Suppressor macrophage treated with lipopolysaccharide for 4 hours (primary cell): ENCODE results near the gene MCUR1.
"Not testable (repeated sequence)": the region's sequence is repeated elsewhere in the genome, so short reads cannot be mapped to it uniquely, and the experiment has no call there.

Experiments used
- DNase-seq: peaks from one replicate; pipeline ENCODE4 v3.0.0-alpha.2; 2020

Gene MCUR1

GRCh38 chr6:13814176-13814937 lies at the start of gene MCUR1:
Gene MCUR1, minus strand, starts transcription at chr6:13814557. Its CDS starts 128 bp downstream, at chr6:13814429.
- DNase-seq, result peak; percentile 92

GRCh38 chr6:13863699-13864155 lies 49.4 kb upstream of the MCUR1 start:
- DNase-seq, result peak; percentile 15

- not testable (repeated sequence) for DNase-seq
Measured at GRCh38 chr6:13860556-13861185, 46.3 kb upstream of the MCUR1 start.

- DNase-seq, result no peak
Measured at GRCh38 chr6:13859871-13860555, 45.7 kb upstream of the MCUR1 start.

GRCh38 chr6:13854716-13855250 lies 40.4 kb upstream of the MCUR1 start:
- no peak for DNase-seq

GRCh38 chr6:13853871-13854270 lies 39.5 kb upstream of the MCUR1 start:
- no peak for DNase-seq

GRCh38 chr6:13851803-13852202 lies 37.4 kb upstream of the MCUR1 start:
- DNase-seq, result no peak

- no peak for DNase-seq
Measured at GRCh38 chr6:13851330-13851729, 37.0 kb upstream of the MCUR1 start.

- not testable (repeated sequence) for DNase-seq
Measured at GRCh38 chr6:13850690-13851089, 36.3 kb upstream of the MCUR1 start.

GRCh38 chr6:13848522-13849150 lies 34.3 kb upstream of the MCUR1 start:
- DNase-seq, result no peak

GRCh38 chr6:13847326-13848050 lies 33.1 kb upstream of the MCUR1 start:
- DNase-seq, result peak; percentile 46

GRCh38 chr6:13846841-13847240 lies 32.5 kb upstream of the MCUR1 start:
- no peak for DNase-seq

GRCh38 chr6:13841936-13842335 lies 27.6 kb upstream of the MCUR1 start:
- no peak for DNase-seq

GRCh38 chr6:13838616-13839015 lies 24.3 kb upstream of the MCUR1 start:
- DNase-seq, result no peak

- no peak for DNase-seq
Measured at GRCh38 chr6:13836170-13836569, 21.8 kb upstream of the MCUR1 start.

GRCh38 chr6:13834790-13835189 lies 20.4 kb upstream of the MCUR1 start:
- no peak for DNase-seq

- DNase-seq, result not testable (repeated sequence)
Measured at GRCh38 chr6:13834018-13834417, 19.7 kb upstream of the MCUR1 start.

- no peak for DNase-seq
Measured at GRCh38 chr6:13832778-13833177, 18.4 kb upstream of the MCUR1 start.

- DNase-seq, result peak; percentile 72
Measured at GRCh38 chr6:13831615-13832014, 17.3 kb upstream of the MCUR1 start.

GRCh38 chr6:13830803-13831202 lies 16.4 kb upstream of the MCUR1 start:
- DNase-seq, result no peak

- DNase-seq, result not testable (repeated sequence)
Measured at GRCh38 chr6:13829419-13829818, 15.1 kb upstream of the MCUR1 start.

- not testable (repeated sequence) for DNase-seq
Measured at GRCh38 chr6:13828656-13829301, 14.4 kb upstream of the MCUR1 start.
